D721Med (cell line): Measurements from ENCODE around the gene ALG2.

Experiments
- DNase-seq: peaks from one replicate; pipeline ENCODE4 v3.0.0; 2011; ENCODE audit warnings: low spot score; ENCODE audit not compliant: insufficient read length
- FAIRE-seq: peaks from 2 replicates; lab custom pipeline; 2011; peaks lifted over from hg19 to GRCh38; lab: Jason Lieb, UNC
- TF ChIP-seq, protein P1 (sequence below): IDR thresholded peaks from 2 replicates; pipeline ENCODE4 v1.5.1; 2012; ENCODE audit warnings: mild to moderate bottlenecking, control low read depth; ENCODE audit not compliant: insufficient read depth; ENCODE audit errors: missing control alignments

The ALG2 gene

DNA sequence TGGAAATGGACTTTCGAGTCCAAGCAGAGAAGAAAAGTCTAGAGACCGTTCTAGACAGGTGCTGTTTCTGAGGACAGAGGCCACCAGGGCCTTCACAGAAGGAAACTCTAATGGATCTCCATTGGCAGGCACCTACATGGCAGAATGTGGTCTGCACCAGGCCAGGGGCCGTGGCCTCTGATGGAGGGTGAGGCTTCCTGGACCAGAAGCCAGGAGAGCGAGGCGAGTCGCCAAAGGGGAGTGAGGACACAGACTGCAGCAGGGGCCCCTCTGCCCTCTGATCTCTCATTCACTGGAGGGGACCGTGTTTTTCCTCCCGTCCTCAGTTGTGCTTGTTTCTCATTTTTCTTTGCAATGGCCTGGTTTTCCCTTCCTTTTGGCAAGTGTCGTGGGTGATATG, 41.1 kb downstream of the ALG2 start:
- DNase-seq (no peak), FAIRE-seq (no peak)
- TF ChIP-seq, protein P1, sequence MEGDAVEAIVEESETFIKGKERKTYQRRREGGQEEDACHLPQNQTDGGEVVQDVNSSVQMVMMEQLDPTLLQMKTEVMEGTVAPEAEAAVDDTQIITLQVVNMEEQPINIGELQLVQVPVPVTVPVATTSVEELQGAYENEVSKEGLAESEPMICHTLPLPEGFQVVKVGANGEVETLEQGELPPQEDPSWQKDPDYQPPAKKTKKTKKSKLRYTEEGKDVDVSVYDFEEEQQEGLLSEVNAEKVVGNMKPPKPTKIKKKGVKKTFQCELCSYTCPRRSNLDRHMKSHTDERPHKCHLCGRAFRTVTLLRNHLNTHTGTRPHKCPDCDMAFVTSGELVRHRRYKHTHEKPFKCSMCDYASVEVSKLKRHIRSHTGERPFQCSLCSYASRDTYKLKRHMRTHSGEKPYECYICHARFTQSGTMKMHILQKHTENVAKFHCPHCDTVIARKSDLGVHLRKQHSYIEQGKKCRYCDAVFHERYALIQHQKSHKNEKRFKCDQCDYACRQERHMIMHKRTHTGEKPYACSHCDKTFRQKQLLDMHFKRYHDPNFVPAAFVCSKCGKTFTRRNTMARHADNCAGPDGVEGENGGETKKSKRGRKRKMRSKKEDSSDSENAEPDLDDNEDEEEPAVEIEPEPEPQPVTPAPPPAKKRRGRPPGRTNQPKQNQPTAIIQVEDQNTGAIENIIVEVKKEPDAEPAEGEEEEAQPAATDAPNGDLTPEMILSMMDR = no peak

- FAIRE-seq (no peak), DNase-seq (no peak)
- TF ChIP-seq, protein P1 = no peak
These were observed 41.5 kb downstream of the ALG2 start for GRCh38 chr9:99180199-99180598.

- TF ChIP-seq, protein P1 = no peak
- DNase-seq = no peak
- FAIRE-seq = no peak
These were observed 42.5 kb downstream of the ALG2 start for GRCh38 chr9:99178912-99179872.

- TF ChIP-seq, protein P1 = no peak
- FAIRE-seq = no peak
- DNase-seq = no peak
These were observed 44.0 kb downstream of the ALG2 start for GRCh38 chr9:99177576-99178366.

DNA sequence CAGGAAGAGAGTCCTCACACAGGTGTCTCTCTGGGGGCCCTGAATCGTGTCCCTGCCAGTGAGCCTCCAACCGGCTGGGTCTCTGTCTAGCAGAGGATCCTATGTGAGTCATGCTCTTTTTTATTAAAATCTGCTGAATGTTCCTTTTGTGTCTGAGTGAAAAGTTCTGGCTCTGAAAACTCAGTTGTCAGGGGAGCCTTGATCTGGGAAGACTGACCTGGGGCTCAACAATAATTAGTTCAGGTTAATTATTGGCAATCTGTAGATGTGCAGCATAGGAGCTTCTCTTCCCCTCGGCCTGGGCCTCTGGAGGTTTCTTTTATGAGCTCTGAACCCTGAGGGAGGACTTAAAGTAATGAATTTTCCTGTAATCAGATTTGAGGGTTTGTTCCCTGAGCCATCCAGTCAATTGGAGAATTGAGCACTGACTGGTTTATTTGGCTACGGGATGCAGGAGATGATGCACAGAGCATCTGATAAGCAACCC, 45.2 kb downstream of the ALG2 start:
- peak; percentile 61 for FAIRE-seq
- DNase-seq = no peak

DNA sequence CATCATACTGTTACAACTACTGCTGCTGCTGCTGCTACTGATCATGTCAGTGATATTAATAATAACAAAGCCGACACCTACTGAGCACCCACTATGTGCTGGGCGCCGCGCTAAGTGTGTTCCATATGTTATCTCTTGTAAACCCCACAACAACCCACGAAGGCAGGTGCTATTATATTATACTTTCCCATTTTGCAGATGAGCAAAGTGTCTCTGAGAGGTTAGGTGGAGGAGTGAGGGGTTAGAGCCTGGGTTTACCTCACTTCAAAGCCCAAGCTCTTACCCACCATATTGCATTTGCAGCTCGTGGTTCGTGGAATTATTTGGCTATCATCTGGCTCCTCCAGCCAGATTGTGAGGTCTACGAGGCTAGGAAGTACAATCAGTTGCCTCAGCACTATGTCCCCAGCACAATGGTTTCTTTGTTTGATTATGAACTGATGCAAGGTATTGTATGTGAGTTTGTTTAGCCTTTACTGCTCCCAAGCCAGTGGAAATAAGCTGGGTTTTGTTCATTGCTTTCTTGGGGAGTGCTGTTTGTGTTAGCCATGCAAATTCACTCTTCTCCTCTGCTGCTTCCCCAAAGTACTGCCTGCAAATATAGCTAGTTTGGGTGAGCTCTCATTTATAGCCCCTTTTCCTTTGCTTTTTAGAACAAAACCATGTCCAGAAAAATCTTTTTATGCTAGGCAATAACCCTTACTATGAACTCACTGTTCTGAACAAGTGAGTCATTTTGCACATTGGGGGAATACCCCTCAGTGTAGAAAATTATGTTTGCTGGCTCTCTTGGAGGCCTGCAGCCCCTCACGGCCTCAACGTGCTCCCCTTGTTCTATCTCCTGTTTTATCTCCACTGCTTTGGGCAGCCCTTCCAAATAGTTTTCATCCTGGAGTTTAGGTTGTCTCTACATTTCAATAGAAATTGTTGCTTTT, 47.9 kb downstream of the ALG2 start:
- TF ChIP-seq, protein P1 = no peak
- FAIRE-seq = no peak
- no peak for DNase-seq

More for the DNA sequence above, 45.2 kb downstream of the ALG2 start:
- TF ChIP-seq, protein P1 = no peak
